Measurements from ENCODE around the gene AQP2.

The AQP2 gene

GRCh38 chr12:49950273-49951251, at the start of gene AQP2:
TSS of gene AQP2 (plus strand) at chr12:49950737. CDS start at chr12:49950831, 94 bp downstream.
- no peak for DNase-seq

DNA sequence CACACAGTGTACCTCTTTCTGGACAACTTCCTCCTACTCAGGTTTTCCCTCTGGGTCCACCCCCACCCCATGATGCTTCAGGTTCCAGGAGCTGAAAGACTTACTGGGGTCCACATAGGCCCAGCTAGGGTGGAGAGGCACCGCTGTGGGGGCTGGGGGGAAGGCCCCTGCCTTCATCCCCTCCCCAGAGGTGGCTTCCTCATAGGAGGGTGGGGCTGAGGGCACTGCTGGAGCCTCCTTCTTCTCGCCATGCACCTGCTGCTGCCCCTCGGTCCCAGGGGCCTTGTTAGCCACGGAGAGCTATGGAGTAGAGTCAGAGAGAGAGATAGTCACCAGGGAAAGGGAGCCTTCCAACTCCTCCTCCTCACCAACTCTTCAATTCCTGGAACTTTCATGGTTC, 49.5 kb upstream of the AQP2 start:
- no peak for DNase-seq

GRCh38 chr12:49901986-49902385, 48.6 kb upstream of the AQP2 start:
- no peak for DNase-seq

DNA sequence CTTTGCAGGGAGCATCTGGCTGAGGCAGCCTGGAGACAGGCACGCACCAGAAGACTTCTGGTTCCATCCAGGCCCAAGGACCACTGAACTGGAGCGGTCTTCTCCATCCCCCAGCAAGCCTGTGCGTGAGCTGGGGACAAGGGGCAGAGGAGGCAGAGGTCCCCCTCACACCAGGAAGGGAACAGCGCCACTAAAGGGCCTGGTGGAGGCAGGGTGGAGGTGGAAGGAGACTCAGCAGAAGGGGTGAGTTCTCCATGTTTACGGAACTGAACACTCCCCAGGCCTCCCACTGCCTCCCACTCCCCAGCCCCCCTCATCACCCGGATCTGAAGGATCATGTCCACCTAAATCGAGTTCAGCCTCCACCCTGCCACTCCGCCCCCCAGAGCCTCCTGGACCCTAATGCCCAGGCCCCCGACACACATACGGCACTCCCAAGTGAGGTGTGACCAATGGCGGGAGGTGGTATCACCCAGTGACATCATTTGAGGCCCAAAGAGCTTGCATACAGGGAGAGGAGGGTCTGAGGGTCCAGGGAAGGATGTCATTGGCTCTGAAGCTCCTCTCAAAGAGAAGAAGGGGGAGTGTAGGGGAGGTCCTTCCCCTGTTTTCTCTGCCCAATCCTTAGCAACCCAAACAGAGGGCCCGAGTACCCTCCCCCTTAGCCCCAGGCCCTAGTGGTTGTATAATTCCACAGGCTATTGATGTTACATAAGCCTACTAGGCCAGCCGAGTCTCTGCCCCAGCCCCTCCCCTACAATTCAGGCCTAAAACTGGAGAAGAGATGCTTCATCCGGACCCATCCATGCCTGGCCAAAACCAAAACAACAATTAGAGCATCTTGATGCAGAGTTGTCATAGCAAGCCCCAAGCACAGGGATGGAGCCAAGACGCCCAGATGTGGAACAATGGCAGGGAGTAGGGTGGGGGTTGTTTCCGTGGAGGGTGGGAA, 47.9 kb upstream of the AQP2 start:
- DNase-seq, result no peak

DNA sequence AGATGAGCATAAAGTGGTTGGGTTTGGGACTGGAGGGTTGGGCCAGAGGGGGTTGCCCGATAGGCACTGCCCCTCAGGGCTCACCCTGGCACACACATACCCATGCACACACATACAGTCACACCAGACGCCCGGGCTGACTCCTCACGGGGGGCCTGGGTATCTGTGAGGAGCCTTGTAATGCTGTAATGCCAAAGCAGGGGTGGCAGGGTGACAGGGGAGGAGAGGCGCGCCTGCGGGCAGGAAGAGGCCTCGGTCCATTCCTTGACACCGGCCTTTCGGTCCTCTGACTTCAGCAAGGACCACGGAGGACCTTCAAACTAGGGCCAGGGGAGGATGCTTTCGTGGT, 47.2 kb upstream of the AQP2 start:
- DNase-seq, result no peak

DNA sequence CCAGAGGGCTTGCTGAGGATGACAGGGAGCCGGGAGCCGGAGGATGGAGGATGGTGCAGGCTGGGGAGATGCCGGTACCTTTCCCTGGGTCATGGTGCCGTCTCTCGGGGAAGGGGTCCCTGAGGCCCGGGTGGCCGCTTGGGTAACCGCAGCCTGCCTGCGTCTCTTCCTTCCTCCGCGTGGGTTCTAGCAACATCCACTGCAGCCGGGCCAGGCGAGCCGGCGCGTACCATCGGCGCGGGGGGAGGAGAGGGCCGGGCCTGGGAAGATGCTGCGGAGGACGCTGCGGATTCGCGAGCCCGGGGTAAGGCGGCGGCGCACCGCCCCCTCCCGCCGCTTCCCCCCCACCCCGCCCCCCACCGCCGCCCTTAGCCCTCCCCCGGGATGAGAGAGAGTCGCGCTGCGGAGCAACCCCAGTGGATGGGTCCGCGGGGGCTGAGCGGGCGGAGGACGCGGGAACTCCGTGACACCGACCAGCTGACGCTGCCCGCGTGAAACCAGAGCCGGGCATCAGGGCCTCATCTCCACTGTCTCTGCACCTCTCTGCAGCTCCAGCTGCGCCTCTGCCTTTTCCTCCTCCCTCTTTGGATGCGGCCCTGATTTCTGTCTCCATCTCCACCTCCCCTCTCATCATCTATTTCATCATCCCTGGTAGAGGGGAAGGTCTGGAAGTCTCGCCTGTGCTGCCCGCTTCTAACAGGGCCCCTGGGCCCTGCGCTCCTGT, 46.7 kb upstream of the AQP2 start, which contains the start of gene FAIM2:
Gene FAIM2, minus strand, starts transcription at position 201 of the 724 bp plus-strand sequence. Its CDS starts 108 bp downstream, at position 93.
- DNase-seq, result peak; percentile 42 to 44

- DNase-seq, result no peak
Observed at GRCh38 chr12:49904601-49905000, 45.9 kb upstream of the AQP2 start.

DNA sequence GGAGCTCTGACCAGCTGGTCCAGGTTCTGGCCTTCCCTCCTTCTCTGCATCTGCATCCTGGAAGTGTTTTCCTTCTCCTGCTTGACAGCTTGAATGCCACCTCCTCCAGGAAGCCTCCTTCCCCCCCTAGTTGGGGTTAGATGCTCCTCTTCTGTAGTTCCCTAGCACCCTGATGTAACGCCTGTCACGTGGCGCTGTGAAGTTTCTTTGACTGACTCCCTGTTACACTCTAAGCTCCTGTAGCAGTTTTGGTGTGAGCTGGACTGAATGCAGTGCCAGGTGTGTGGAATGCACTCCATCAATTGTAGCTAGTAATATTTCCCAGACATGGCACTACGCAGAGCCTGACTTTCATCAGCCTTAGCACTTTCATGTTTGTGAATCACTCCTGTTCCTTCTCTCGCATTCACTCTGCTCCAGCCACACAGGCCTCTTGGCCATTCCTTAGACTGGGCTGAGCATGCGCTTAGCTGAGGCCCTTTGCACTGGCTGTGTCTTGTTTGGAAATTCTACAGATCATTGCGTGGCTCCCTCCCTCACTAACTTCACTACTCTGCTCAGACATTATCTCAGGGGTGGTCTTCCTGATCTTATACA, 44.7 kb upstream of the AQP2 start:
- no peak for DNase-seq

DNA sequence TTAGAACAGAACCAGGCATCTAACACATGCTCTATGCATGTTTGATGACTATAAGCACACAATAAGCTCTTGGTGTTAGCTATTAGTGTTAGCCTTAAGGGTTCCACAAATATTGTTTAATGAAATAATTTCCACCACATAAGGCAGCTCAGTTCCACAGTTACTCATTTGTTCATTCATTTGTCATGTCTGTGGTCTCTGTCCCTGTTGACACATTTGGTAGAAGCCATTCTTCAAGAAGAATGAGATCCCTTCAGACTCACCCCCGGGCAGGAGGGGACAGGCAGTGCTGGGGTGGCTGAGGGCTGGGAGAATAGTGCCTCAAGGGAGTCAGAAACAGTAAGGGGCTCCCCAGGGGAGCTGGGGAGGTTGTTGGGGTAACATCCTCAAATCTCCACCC, 43.2 kb upstream of the AQP2 start:
- no peak for DNase-seq

GRCh38 chr12:49909356-49909755, 41.2 kb upstream of the AQP2 start:
- DNase-seq, result no peak

DNA sequence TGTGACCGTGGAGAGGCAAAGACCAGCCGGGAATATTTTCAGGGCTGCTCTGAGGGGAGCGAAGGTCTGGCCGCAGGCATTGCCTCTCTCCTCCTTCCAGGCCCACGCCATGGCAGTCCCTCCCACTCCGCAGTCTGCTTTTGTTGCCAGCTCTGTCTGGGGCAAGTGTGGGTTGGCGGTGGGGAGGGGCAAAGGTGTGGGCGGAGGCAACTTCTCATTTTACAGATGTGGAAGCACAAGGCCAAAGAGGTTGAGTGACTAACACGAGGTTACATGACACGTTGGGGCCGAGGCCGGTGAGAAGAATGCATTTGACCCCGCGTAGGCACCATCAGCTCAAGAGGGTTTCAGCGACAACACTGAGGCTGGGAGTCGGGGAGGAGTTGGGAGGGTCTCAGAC, 40.7 kb upstream of the AQP2 start:
- DNase-seq, result peak in 1 of 2 experiments; percentile 12

- no peak for DNase-seq
Observed at GRCh38 chr12:49910331-49911212, 40.0 kb upstream of the AQP2 start.

DNA sequence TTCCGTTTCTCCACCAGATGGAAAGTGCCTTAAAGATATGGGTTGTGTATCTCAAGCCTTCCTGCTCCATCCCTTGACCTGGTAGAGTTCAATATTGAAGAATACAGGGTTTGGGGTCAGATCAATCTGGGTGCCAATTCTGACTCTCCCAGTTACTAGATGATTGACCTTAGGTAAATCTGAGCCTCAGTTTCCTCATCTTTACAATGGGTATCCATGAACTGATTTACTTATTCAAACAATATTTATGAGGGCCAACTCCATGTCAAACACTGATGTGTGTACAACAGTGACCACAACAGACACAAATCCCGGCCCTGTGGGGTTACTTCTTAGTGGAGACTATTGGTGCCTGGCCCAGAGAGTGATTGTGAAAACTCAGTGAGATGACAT, 39.3 kb upstream of the AQP2 start:
- no peak for DNase-seq

GRCh38 chr12:49912345-49913255, 37.9 kb upstream of the AQP2 start:
- no peak for DNase-seq

DNA sequence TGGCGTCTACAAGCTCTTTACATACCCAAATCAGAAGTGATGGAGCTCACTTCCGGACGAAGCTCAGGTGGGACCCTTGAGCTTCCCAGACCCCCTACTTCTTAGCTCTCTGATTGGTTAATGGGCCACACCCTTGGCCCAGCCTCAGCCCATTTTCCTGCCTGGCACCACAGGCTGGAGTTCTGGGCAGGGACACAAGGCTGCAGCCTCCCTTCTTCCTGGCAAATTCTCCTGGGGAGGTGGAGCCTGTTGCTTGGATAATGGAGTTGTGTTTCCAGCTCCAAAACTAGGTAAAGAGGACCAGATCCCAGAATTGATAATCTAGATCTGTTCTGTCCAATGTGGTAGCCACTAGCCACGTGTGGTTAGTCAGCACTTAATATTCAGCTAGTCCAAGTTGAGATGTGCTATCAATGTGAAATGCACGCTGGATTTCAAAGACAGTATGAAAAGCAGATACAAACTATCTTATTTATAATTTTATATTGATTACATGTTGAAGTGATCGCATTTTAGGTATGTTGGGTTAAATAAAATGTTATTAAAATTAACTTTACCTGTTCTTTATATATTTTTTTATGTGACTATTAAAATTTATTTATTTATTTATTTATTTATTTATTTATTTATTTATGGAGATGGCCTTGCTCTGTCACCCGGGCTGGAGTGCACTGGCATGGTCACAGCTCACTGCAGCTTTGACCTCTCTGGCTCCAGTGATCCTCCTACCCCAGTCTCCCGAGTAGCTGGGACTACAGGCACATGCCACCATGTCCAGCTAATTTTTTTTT, 34.2 kb upstream of the AQP2 start:
- no peak for DNase-seq

DNA sequence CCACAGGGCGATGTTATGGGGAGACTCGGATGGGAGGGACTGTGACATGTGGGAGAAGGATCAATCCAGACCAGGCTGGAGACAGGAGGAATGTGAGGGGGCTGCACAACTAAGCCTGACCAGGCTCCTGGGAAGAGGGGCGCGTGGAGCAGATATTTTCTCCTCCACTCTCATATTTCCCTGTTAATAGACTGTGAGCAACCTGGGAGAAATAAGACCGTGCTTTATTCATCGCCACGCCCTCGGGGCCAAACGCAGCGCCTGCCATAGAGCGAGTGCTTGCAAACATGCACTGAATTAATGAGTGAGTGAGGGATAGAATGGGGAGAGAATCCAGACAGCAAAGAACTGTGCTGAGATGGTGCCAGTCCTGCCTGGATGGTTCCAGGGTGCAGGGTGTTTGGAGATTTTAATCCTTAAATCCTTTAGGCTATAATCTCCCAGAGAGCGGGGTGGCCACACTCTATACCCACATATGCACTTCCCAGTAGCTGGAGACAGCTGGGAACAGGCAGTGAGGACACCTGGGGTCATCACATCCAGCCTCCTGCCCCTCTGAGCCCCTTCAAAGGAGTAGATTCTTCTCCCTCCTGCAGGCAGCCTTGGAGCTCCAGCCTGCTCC, 33.3 kb upstream of the AQP2 start:
- no peak for DNase-seq

DNA sequence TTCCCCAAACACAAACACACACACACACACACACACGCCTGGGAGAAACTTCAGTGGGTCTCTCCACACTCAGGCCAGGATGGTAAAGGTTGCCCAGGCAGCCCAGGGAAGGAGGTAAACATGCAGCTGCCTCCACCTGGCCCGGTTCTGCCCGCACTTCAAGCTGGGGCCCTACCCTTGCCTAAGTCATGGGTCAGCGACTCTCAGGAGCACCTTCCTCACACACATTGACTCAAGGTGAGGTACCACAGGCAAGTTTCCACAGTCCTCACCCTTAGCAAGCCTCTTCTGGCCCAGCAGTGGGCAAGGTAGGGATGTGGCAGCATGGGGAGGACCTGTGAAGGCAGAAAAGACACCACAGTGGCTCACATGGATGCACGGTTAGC, 32.8 kb upstream of the AQP2 start:
- no peak for DNase-seq

DNA sequence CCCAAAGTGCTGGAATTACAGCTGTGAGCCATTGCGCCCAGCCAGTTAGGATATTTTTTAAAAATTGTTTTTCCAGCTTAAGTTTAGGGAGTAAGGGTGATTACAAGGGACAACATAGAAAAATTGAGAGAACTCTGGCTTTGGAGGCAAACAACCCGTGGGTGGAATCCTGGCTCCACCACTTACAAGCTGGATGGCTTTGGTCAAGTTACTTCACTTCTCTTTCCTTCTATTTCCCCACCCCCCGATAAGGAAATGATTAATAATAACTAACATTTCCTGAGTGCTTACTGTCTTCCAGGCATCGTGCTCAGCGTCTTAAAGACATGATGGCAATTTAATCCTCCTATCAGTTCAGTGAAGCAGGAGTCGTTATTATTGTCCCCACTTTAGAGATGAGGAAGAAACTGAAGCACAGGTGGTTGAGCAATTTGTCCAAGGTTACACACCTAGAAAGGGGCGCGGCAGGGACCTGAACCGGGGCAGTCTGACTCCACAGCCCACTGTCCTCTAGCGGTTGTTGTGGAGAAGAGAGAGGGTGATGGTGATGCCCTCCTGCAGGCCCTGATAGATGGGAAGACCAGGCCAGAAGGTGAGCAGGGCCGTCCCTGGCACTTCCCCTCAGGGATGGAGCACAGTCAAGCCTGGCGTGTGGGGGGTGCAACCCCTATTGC, 30.2 kb upstream of the AQP2 start:
- DNase-seq, result no peak

Measured in stimulated activated CD4-positive, alpha-beta T cell treated with anti-CD3 and anti-CD28 coated beads, Interleukin-4, amount 100 ng/mL, for 4 hours (primary cell).